ENCODE results near the gene NRIP1.

Gene NRIP1

DNA sequence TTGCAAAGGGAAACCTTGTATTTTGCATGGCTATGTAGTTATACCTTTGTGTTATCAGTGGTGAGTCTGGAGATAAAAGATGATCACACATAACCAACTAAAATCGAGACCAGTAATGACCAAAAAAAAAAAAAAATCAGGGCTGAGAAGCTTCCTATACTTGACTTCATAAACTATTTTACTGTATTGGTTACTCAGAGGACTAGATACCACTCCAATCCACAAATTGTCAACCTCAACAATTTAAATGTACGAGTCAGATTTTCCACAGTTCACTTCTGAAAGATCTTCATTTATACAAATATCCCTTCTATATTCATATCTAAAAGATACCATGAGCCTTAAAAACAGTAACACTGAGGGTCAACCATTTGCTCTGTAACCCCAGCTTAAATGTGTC is 71.7 kb downstream of the NRIP1 start:
- POLR2A ChIA-PET, result no interaction called here
- no peak for DNase-seq (ENCODE audit: extremely low spot score)
- TF ChIP-seq CTCF (IDR thresholded peaks at IDR 0.05; ENCODE audit: control extremely low read depth, extremely low read depth, low read depth, missing control alignments), result no peak
- CTCF ChIA-PET, result interaction anchor here (0.9 kb wide), 1 partner anchor 30 kb away, joined by 3 read pairs; no protein-coding TSS in a partner anchor

DNA sequence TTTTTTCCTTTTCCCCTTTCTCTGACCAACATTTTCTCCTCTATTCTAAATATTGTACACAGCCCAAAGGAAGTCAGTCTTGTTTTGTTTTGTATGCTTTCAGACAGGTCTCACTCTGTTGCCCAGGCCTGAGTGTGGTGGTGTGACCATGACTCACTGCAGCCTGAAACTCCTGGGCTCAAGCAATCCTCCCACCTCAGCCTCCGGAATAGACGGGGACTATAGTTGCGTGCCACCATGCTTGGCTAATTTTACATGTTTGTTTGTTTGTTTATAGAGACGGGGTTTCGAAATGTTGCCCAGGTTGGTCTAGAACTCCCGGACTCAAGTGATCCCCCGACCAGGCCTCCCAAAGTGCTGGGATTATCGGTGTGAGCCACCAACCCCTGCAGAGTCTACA is 72.8 kb downstream of the NRIP1 start:
- DNase-seq (ENCODE audit: extremely low spot score), result no peak
- POLR2A ChIA-PET, result no interaction called here
- TF ChIP-seq CTCF (IDR thresholded peaks at IDR 0.05; ENCODE audit: control extremely low read depth, extremely low read depth, low read depth, missing control alignments), result no peak
- CTCF ChIA-PET, result interaction anchor here (0.9 to 1.5 kb wide), 3 partner anchors 11 to 31 kb away, joined by 3 read pairs; no protein-coding TSS in a partner anchor

GRCh38 chr21:14989359-14989758 is 75.4 kb downstream of the NRIP1 start:
- TF ChIP-seq CTCF (IDR thresholded peaks at IDR 0.05; ENCODE audit: control extremely low read depth, extremely low read depth, low read depth, missing control alignments), result no peak
- DNase-seq (ENCODE audit: extremely low spot score), result no peak
- ChIA-PET CTCF (interaction anchor here (0.9 to 1.3 kb wide), 2 partner anchors 9 to 12 kb away, joined by 3 read pairs; no protein-coding TSS in a partner anchor), POLR2A (no interaction called here)

DNA sequence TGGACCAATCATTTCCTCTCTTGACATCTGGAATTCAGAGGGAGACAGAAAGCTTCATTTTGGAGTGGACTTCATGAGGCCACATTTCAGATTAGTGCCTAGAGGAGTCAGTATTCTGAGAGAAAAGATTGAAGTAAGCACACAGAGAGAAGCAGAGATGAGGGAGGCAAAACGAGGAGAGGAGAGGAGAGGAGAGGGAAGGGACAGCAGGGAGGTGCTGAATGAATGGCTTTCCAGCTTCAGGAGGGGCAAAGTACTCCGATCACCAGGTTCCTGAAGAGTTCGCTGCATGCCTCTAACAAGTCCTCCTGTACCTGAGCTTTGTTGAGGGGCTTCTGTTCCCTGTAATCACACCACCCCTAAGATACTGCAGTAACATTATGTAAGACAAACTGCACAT is 76.0 kb downstream of the NRIP1 start:
- TF ChIP-seq CTCF (IDR thresholded peaks at IDR 0.05; ENCODE audit: control extremely low read depth, extremely low read depth, low read depth, missing control alignments), result no peak
- ChIA-PET CTCF (interaction anchor here (0.9 to 1.3 kb wide), 4 partner anchors 8 to 18 kb away, joined by 3 read pairs; no protein-coding TSS in a partner anchor), POLR2A (no interaction called here)
- DNase-seq (ENCODE audit: extremely low spot score), result no peak

DNA sequence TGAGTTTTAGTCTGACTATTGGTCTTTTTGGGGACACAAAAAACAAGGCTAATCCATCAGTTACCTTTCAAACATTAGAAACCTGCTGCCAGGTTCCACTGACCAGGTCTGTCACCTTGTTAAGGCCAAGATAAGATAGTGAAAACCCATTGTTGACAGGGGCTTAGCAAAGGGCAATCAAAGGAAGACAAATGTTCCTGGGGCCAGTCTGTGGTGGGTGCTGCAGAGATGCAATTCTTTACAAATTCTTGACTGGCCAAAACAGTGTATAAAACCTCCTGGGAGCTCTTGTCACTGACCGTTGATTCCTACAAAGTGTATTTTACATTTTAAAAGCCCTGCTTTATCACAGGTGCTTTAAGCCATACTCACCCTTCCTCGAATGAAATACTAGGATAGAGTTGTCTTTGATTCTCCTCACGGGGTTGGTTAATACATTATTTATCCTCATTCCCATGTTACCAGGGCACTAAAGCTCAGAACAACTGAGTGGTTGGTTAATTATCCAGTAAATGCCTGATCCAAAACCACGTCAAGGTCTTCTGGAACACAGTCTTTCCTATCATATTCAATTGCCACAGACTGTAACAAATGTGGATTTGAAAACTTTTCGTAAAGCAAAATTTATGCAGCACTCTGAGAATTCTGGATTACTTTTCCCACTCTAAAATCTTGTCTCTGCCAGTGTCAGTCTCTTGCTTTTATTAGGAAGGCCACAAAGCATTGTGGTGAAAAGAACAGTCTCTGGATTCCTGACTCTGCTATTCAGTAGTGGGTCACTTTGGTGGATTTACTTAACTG is 77.2 kb downstream of the NRIP1 start:
- ChIA-PET POLR2A (no interaction called here), CTCF (interaction anchor here (1.2 to 1.3 kb wide), 2 partner anchors 15 to 20 kb away, joined by 3 read pairs; no protein-coding TSS in a partner anchor)
- DNase-seq (ENCODE audit: extremely low spot score), result no peak
- TF ChIP-seq CTCF (IDR thresholded peaks at IDR 0.05; ENCODE audit: control extremely low read depth, extremely low read depth, low read depth, missing control alignments), result no peak

GRCh38 chr21:14985306-14985705 is 79.5 kb downstream of the NRIP1 start:
- ChIA-PET CTCF (no interaction called here), POLR2A (no interaction called here)
- DNase-seq (ENCODE audit: extremely low spot score), result no peak
- TF ChIP-seq CTCF (IDR thresholded peaks at IDR 0.05; ENCODE audit: control extremely low read depth, extremely low read depth, low read depth, missing control alignments), result no peak
